ENCODE data around the gene COX6A2.

Gene COX6A2

DNA sequence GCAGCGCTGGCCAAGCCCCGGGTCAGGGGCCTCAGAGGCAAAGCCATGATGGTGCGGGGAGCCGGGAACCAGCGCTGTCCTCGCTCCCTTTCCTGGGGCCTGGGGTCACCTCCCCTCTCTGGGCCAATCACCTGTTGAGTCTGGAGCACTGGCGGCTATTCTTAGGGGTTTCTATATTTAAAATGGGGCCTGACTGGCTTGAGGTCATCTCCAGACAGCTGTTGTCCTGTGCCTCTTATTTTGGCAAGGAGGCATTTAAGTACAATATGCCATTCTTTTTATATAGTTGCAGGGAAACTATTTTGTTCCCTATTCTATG, at the start of gene COX6A2:
Gene COX6A2 (minus strand): TSS at position 82 of the 319 bp plus-strand sequence. CDS start 35 bp downstream, at position 47.
- in situ Hi-C loops (cut with HindIII; ENCODE audit: low sequenced_read_pairs), result no loop called here

DNA sequence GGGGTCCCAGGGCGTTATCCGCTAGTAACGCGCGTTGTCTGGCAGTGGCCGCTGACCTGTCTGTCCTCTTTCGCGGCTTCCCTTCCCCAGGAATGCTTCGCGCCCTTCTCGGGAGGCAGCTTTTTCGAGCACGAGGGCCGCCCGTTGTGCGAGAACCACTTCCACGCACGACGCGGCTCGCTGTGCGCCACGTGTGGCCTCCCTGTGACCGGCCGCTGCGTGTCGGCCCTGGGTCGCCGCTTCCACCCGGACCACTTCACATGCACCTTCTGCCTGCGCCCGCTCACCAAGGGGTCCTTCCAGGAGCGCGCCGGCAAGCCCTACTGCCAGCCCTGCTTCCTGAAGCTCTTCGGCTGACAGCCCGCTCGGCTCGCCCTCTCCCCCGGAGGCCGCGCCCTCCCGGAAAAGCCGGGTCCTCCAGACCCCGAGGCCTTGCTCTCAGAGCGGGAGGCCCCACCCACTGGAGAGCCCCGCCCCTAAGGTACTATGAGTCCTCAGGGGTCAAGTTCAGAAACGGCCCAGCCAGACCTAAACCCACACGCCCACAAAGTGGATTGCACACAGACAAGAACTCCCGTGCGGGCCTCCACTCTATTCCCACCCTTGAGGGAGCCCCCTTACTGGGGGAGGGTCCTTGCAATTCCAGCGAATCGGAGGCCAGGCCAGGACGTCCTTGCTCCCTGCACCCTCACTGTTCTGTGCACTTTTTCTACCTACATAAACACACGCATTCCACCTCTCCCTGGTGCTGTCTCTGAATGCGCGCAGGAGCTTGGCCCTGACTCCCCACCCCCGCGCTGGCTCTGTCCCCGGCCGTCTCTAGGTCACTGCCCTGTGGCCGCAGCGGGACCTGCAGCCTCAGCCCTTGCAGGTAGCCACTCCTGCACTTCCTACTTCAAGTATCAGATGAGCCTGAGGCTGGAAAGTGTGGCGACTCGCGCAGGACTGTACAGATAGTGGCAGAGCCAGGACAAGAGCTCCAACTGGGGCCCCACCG, 49.4 kb upstream of the COX6A2 start:
- in situ Hi-C loops (cut with HindIII; ENCODE audit: low sequenced_read_pairs), result no loop called here

DNA sequence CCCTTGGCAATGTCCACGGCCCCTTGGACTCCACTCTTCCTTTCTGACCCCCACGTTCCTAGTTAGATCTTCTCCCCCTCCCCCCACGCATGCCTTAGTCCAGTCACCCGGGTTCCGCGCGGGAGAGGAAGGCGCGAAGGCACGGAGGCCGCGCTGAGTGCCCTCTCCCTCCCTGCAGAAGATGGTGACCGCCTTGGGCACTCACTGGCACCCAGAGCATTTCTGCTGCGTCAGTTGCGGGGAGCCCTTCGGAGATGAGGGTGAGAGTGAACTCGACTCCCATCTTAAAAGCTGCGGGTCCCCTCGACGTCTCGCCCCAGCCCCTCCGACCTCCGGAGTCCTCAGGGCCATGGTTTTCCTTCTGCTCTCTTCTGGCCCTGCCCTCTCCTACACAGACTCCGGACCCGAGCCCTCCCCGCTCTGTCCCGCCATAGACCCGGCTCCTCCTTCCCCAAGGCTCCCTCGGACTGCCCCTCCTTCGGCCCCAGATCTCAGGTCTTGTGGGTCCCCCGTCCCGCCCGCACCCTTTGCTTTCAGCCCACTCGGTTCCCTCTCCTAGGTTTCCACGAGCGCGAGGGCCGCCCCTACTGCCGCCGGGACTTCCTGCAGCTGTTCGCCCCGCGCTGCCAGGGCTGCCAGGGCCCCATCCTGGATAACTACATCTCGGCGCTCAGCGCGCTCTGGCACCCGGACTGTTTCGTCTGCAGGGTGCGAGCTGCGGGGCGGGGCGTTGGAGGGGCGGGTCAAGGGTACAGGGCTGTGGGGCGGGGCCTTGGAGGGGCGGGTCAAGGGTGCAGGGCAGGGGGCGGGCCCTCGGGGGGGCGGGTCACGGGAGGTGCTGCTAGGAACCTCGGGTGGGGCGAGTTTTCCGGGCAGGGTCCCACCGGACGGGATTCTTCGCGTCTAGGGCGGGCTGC, 48.4 kb upstream of the COX6A2 start:
- in situ Hi-C loops (cut with HindIII; ENCODE audit: low sequenced_read_pairs), result no loop called here

DNA sequence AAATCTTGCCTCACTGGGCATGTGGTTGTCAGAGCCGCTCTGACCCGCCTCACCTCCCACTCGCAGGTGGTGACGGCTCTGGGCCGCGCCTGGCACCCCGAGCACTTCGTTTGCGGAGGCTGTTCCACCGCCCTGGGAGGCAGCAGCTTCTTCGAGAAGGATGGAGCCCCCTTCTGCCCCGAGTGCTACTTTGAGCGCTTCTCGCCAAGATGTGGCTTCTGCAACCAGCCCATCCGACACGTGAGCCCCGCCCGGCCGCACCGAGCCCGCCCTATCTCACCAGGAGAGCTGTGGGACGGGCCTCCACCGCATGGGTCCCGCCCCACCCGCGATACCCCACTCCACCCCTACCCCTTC, 47.8 kb upstream of the COX6A2 start:
- in situ Hi-C loops (cut with HindIII; ENCODE audit: low sequenced_read_pairs), result no loop called here

DNA sequence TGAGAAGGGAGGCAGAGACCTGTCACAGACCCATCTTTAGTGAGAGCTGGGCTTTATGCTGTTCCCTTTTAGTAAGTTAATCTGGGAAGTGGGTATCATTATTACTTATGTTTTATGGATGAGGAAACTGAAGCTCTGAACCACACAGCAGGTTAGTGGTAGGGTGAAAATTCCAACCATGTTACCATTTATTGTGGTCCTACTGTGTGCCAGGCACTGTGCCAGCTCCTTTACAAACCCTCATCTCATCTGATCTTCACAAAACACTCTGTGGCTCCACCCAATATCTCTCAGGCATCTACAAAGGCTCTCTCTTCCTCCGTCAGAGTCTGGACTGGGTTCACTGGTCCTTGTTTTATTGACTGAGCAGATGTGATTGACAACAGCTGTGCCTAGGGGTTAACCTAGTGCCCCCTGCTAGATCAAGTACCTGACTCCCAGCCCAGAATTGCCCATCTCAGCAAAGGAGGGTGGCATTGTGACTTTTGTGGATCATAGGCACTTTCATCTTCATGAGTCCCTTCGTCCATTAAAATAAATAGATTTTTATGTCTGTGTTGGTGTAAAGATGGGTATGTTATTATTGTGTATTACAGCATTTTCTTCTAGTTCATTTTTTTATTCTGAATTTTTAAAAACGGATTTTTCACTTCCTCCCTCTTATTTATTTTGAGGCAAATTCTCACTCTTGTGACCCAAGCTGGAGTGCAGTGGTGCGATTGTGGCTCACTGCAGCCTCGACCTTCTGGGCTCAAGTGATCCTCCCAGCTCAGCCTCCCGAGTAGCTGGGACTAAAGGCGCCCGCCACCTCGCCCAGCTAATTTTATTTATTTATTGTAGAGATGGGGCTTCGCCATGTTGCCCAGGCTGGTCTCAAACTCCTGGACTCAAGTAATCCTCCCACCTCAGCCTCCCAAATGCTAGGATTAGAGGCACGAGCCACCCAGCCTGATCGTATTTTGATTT, 46.9 kb upstream of the COX6A2 start:
- in situ Hi-C loops (cut with HindIII; ENCODE audit: low sequenced_read_pairs), result no loop called here

DNA sequence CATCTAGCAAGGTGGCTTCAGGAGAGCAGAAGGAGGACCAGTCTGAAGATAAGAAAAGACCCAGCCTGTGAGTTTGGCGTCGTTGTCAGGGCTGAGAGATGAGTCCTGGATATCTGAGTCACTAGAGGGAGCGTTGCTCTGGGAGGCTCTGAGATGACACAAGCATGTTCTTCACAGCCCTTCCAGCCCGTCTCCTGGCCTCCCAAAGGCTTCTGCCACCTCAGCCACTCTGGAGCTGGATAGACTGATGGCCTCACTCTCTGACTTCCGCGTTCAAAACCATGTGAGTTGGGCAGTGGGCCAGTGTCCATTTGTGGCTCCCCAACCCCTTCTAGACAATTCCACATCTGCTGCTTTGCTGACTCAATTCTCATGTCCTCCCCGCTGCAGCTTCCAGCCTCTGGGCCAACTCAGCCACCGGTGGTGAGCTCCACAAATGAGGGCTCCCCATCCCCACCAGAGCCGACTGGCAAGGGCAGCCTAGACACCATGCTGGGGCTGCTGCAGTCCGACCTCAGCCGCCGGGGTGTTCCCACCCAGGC, 46.1 kb upstream of the COX6A2 start:
- in situ Hi-C loops (cut with HindIII; ENCODE audit: low sequenced_read_pairs), result no loop called here

DNA sequence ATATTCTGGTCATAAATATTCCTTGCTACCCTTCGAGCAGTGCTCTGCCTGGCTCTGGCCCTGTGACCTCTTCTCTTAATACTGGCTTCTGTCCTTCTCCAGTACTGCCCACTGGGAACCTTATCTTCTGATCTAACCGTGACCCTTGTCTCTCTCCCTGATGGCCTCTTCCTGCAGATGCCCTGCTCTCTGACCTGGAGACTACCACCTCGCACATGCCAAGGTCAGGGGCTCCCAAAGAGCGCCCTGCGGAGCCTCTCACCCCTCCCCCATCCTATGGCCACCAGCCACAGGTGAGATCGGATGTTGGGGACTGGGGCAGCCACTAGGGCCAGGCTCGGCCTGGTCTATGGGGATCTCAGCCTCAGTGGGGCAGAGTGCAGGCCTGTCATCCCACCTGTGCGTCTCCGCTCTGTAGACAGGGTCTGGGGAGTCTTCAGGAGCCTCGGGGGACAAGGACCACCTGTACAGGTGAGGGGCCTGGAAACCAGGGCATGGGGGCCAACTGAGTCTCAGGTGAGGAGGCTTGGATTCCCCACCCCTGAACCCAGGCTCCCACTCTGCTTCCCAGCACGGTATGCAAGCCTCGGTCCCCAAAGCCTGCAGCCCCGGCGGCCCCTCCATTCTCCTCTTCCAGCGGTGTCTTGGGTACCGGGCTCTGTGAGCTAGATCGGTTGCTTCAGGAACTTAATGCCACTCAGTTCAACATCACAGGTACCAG, 45.3 kb upstream of the COX6A2 start:
- in situ Hi-C loops (cut with HindIII; ENCODE audit: low sequenced_read_pairs), result no loop called here

DNA sequence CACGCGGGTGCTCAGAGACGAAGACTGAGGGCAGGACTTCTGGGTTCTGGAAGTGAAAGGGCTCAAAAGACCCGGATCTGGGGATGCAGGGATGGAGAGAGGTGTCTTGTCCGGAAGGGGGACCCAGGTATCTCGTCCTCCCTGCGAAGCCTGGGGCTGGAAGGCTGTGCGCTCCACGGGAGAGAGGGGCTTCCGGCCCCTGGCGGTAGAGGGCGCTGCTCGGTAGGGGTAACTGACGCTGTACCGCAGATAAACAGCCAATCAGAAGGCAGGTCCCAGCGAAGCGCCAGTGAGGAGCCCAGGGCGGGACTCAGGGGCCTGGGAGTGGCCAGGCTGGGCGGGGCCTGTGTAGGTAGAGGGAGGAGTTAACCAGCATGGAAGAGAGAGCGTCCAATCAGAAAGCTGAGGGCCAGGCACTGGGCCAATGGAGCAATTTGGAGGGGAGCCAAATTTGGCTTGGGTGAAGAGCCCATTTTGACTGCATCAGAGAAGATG, 44.6 kb upstream of the COX6A2 start:
- in situ Hi-C loops (cut with HindIII; ENCODE audit: low sequenced_read_pairs), result no loop called here

DNA sequence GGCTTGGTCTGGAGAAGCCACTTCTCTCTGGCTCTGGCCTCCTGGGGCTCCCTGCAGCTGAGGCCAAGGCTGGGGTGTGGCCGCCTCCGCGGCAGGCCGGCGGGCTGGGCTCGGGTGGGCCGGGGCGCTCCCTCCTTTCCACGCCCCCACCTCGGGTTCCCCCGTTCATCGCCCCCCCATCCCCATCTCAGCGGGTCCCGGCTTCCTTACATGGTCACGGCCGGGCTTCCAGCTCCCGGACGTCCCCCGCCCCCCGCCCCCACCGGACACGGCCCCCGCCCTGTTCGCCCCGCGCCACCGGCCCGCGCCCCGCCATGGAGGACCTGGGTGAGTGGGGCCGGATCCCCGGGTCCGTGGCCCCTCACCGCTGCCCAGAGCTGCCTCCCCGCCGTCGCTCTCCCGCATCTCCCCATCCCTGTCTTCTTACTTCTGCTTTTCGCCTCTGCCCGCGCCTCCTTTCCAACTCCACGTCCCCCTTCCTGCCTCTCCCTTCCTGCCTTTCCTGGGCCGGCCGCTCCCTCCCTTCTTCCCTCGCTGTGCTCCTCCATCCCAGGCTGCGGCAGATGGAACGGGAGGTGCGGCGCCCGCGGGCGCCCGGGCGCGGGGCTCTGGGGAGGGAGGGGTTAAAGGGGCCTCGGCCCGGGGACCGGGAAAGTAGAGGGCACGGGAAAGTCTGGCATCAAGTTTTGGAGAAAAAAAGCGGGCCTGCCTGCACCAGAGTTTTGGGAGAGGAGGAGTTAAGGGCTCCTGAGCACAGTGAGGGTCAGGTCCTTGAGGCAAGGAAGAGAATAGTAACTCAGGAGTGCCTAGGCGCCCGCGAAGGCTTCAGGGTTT, 43.9 kb upstream of the COX6A2 start, which contains the start of gene TGFB1I1:
Gene TGFB1I1 (plus strand): TSS at position 278 of the 834 bp plus-strand sequence. CDS start 37 bp downstream, at position 315.
- in situ Hi-C loops (cut with HindIII; ENCODE audit: low sequenced_read_pairs), result no loop called here

DNA sequence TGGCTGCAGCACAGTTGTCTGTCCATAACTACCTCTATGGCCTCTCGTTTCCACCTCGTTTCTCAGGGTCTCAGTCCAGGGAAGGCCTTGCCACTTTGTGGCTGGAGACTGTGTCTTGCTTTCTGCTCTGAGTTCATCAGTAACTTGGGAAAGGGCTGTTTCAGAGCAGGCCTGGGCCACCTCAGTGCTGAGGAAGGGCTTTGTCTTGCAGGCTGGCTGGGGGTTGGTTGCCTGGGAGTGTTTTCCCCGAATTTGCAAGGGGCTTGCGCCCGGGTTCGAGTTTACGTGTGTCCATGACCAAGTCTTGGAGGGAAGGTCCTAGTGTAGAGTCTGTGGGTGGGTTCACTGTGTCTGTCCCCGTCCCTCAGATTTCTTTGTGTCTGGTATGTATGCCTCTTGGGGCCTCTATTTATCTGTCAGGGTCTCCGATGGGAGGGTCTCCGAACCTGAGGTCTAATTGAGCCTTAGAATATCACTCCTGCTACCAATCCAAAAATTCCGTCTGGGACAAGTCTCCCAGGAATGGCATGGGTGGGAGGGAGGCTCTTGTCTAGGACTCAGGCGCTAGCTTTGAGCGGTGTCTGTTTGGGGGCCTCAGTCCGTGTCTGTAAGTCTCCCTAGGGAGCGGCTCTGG, 43.2 kb upstream of the COX6A2 start:
- in situ Hi-C loops (cut with HindIII; ENCODE audit: low sequenced_read_pairs), result no loop called here

DNA sequence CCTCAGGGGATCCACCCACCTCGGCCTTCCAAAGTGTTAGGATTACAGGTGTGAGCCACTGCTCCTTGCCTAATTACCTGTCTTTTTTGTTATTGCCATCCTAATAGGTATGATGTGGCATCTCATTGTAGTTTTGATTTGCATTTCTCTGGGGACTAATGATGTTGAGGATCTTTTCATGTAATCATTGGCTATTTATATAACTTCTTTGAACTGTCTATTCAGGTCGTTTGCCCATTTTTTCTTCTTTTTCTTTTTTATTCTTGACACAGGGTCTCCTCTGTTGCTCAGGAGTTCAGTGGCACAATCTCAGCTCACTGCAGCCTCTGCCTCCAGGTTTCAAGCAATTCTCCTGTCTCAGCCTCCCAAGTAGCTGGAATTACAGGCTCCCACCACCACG, 42.5 kb upstream of the COX6A2 start:
- in situ Hi-C loops (cut with HindIII; ENCODE audit: low sequenced_read_pairs), result no loop called here

DNA sequence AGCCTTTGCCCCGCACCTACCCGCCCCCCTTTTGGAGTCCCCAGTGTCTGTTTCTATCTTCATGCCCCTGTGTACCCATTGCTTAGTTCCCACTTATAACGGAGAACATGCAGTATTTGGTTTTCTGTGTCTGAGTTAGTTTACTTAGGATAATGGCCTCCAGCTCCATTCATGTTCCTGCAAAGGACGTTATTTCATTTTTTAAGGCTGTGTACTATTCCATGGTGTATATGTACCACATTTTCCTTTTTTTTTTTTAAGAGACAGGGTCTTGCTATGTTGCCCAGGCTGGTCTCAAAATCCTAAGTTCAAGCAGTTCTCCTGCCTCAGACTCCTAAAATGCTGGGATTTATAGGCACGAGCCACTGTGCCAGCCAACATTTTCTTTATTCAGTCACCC, 39.7 kb upstream of the COX6A2 start:
- in situ Hi-C loops (cut with HindIII; ENCODE audit: low sequenced_read_pairs), result no loop called here

DNA sequence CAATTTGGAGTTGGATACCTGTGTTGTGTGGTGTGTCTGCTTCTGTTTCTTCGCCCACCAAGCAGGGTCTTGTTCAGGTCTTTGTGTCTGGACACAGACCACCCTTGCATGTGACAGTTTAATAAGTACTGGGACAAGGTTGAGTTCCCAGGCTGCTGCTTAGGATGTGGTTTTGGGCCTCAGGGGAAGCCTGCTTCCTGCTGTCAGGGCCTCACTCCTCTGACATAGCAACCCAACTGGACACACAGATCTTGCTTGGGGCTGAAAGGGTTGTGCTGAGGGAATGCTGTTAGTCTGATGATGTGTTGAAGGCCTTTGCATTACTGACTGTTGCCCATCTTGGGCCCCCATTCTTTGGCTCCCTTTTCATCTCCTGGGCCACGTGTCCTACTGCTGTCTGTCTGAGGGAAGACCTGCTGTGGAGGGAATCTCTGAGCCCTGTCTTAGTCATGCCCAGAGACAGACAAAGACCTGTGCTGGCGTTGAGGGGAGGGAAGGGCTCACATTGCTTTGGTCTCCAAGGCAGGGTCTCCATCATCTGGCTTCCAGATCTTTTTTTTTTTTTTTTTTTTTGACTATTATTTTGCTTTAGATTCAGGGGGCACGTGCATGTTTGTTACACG, 39.1 kb upstream of the COX6A2 start:
- in situ Hi-C loops (cut with HindIII; ENCODE audit: low sequenced_read_pairs), result no loop called here

DNA sequence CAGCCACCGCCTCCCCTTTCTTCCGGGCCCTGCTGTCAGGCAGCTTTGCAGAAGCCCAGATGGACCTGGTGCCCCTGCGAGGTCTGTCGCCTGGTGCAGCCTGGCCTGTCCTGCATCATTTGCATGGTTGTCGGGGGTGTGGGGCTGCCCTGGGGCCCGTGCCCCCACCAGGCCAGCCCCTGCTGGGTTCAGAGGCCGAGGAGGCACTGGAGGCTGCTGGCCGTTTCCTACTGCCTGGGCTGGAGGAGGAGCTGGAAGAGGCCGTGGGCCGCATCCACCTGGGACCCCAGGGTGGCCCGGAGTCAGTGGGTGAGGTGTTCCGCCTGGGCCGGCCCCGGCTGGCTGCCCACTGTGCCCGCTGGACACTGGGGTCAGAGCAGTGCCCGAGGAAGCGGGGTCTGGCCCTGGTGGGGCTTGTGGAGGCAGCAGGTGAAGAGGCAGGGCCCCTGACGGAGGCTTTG, 38.3 kb upstream of the COX6A2 start:
- in situ Hi-C loops (cut with HindIII; ENCODE audit: low sequenced_read_pairs), result no loop called here

DNA sequence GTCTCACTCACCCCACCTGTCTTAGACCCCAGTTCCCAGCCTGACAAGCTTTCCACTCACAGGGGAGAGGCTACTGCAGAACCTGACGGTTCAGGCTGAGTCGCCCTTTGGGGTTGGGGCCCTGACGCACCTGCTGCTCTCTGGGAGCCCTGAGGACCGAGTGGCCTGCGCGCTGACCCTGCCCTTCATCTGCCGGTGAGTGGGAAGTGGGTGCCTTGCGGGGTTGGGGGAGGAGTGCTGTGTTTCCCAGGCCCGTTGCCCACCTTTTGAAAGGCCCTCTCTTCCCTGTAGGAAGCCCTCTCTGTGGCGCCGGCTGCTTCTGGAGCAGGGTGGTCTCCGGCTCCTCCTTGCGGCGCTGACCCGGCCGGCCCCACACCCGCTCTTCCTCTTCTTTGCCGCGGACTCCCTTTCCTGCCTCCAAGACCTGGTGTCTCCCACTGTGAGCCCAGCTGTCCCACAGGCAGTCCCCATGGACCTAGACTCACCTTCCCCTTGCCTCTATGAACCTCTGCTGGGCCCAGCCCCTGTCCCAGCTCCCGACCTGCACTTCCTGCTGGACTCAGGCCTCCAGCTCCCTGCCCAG, 37.7 kb upstream of the COX6A2 start:
- in situ Hi-C loops (cut with HindIII; ENCODE audit: low sequenced_read_pairs), result no loop called here

DNA sequence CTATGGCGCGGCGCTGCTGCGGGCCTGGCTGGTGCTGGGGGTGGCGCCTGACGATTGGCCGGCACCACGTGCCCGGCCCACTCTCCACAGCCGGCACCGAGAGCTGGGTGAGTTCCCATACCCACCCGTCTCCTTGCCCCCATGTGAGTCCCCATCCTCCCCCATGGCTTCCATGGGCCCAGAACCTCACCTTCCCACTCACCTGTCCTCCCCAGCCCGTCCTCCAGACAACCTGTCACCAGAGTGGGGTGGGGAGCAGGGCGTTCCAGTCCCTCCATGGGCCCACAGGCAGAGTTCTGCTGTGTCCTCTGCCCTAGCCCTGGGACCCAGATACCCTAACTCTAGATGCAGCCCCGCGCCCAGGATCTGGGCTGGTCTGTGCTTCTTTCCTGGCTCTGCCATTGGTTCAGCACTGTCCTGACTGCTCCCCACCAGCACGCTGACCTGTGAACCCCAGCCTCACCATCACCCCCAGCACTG, 36.7 kb upstream of the COX6A2 start:
- in situ Hi-C loops (cut with HindIII; ENCODE audit: low sequenced_read_pairs), result no loop called here

DNA sequence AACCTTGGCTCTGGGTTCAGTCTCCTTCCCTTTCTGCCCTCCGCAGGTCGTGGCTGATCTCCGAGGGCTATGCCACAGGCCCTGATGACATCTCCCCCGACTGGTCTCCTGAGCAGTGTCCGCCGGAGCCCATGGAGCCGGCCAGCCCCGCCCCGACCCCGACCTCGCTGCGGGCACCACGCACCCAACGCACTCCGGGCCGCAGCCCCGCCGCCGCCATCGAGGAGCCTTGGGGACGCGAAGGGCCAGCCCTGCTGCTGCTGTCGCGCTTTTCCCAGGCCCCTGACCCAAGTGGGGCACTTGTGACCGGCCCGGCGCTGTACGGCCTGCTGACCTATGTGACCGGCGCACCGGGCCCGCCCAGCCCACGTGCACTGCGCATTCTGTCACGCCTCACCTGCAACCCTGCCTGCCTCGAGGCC, 36.2 kb upstream of the COX6A2 start:
- in situ Hi-C loops (cut with HindIII; ENCODE audit: low sequenced_read_pairs), result no loop called here

All from DLD1 (cell line).